ENCODE measurements around the gene UGT1A6.

Gene UGT1A6

DNA sequence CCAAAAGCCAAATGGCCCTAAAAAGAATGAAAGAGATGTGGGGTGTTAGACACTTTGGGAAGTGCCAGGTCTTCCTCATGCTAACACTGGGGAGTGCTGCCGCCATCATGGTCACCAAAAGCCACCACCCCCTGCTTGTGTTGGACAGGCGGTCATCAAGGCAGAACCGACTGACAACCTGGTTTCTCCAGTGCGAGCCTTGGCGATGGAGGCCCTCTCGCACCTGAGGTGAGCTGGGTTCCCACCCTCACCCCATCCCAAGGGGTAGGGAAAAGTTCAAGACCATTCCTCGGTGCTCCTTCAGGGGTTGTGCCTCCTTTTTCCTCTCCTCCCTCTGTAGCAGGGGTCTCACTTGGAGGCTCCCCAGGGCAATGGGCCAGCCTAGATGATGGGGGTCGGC is 119.0 kb downstream of the UGT1A6 start:
- Histone ChIP-seq H3K9me3 (ENCODE audit: severe bottlenecking) (no peaks in the 10 kb centered on the region), H3K4me1 (ENCODE audit: insufficient read depth, poor library complexity, severe bottlenecking) (no peaks in the 10 kb centered on the region), H3K27me3 (ENCODE audit: insufficient read depth, poor library complexity, severe bottlenecking) (no peaks in the 10 kb centered on the region), H3K4me3 (ENCODE audit: severe bottlenecking) (no peak overlapping the region), H3K36me3 (ENCODE audit: low read depth) (no peaks in the 10 kb centered on the region), H3K27ac (ENCODE audit: poor library complexity, severe bottlenecking) (no peak overlapping the region)
- peak; percentile 35 for DNase-seq (ENCODE audit: low spot score)
- ATAC-seq (ENCODE audit: low read depth), result no peak
- TF ChIP-seq, protein P1, sequence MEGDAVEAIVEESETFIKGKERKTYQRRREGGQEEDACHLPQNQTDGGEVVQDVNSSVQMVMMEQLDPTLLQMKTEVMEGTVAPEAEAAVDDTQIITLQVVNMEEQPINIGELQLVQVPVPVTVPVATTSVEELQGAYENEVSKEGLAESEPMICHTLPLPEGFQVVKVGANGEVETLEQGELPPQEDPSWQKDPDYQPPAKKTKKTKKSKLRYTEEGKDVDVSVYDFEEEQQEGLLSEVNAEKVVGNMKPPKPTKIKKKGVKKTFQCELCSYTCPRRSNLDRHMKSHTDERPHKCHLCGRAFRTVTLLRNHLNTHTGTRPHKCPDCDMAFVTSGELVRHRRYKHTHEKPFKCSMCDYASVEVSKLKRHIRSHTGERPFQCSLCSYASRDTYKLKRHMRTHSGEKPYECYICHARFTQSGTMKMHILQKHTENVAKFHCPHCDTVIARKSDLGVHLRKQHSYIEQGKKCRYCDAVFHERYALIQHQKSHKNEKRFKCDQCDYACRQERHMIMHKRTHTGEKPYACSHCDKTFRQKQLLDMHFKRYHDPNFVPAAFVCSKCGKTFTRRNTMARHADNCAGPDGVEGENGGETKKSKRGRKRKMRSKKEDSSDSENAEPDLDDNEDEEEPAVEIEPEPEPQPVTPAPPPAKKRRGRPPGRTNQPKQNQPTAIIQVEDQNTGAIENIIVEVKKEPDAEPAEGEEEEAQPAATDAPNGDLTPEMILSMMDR (IDR thresholded peaks at IDR 0.05; ENCODE audit: poor library complexity, severe bottlenecking), result no peak

DNA sequence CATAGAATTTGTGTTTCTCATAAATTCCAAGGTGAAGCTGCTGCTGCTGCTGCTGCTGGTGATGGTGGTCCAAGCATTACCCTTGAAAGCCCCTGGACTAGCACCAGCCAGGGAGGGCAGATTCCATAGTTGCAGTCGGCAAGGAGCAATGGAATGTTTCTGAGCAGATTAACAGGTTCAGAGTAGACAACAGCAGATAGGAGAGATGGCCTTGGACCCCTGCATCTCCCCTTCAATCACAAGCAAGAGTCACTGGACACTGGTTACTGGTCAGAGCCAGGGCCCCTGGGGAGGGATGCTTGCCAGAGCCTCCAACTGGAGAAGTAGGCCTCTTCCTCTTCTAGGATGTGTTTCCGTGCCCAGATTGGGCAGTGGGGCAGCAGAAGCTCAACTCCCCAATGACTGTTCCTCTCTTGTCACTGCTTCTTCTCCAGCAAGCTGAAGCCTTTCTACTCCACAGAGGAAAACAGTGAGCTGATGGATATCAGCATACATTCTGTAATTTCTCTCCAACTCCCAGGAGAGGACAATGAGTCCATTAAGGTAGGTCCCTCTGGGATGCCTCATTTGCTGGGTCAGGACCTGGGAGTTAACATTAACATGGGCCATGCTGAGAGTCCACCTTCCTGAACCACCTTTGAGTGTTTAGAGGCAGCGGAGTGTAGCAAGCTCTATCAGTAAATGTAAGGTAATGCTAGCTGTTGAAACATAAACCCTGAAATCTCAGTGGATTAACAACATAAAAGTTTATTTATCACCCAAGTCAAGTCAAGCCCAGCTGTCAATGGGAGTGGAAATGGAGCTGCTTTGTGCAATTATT is 120.8 kb downstream of the UGT1A6 start:
- DNase-seq (ENCODE audit: low spot score) (peak; percentile 18), ATAC-seq (ENCODE audit: low read depth) (no peak)
- H3K4me1 ChIP-seq (ENCODE audit: insufficient read depth, poor library complexity, severe bottlenecking), result no peaks in the 10 kb centered on the region
- H3K36me3 ChIP-seq (ENCODE audit: low read depth), result no peaks in the 10 kb centered on the region
- no peak overlapping the region for H3K27ac ChIP-seq (ENCODE audit: poor library complexity, severe bottlenecking)
- H3K4me3 ChIP-seq (ENCODE audit: severe bottlenecking), result no peak overlapping the region
- TF ChIP-seq, protein P1 (IDR thresholded peaks at IDR 0.05; ENCODE audit: poor library complexity, severe bottlenecking), result no peak
- no peaks in the 10 kb centered on the region for H3K9me3 ChIP-seq (ENCODE audit: severe bottlenecking)
- no peaks in the 10 kb centered on the region for H3K27me3 ChIP-seq (ENCODE audit: insufficient read depth, poor library complexity, severe bottlenecking)

DNA sequence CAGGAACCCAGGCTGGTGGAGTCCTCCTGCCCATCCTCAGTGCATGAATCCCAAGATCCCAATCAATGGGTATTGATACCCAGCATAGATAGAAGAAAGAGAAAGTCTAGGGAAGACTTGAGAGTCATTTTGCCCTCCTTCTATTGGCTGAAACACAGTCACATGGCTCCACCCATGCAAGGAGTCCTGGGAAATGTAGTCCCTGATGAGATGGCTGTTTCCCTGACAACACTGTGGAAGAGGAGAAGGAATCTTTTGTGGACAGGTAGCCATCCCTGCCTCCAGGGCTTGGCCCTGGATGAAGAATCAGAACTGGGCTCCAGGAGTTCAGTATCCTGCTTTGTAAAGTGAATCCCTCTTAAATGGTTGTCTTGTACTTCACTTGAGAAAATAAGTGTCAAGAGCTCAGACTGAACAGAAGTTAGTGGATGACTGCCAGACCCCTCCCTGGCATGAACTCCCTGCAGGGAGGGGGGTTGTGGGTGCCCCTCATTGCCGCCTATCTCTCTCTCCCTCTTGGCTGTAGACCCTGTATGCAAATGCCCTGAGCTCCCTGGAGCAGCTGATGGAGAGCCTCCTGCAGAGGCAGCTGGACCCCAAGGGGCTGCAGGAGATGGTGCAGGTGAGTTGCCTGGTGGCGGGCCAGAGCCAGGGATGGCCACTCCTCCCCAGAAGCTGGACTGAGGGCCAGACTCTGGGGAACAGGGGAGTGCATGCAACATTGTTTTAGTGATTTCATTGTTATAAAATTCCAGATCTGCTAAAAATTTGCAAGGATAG is 121.6 kb downstream of the UGT1A6 start:
- TF ChIP-seq, protein P1 (IDR thresholded peaks at IDR 0.05; ENCODE audit: poor library complexity, severe bottlenecking), result no peak
- peak; percentile 10 for DNase-seq (ENCODE audit: low spot score)
- no peaks in the 10 kb centered on the region for H3K36me3 ChIP-seq (ENCODE audit: low read depth)
- ATAC-seq (ENCODE audit: low read depth), result 0 out of 3 replicates have a peak, but pooled peaks have one; percentile 25
- no peak overlapping the region for H3K4me3 ChIP-seq (ENCODE audit: severe bottlenecking)
- H3K9me3 ChIP-seq (ENCODE audit: severe bottlenecking), result no peaks in the 10 kb centered on the region
- no peaks in the 10 kb centered on the region for H3K27me3 ChIP-seq (ENCODE audit: insufficient read depth, poor library complexity, severe bottlenecking)
- H3K4me1 ChIP-seq (ENCODE audit: insufficient read depth, poor library complexity, severe bottlenecking), result no peaks in the 10 kb centered on the region
- no peak overlapping the region for H3K27ac ChIP-seq (ENCODE audit: poor library complexity, severe bottlenecking)

DNA sequence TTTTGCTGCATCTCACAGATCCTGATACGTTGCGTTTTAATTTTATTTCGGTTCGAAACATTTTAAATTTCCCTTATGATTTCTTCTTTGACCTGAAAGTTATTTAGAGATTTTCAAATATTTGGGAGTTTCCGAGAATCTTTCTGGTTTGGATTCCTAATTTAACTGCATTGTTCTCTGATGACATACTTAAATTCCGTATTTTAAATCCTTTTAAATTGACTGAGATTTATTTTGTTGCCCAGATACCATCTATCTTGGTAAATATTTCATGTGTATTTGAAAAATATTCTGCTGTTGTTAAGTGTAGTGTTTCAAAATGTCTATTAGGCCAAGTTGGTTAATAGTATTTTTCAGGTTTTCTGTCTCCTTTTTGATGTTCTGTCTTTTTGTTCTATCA is 123.2 kb downstream of the UGT1A6 start:
- DNase-seq (ENCODE audit: low spot score), result no peak
- Histone ChIP-seq H3K27ac (ENCODE audit: poor library complexity, severe bottlenecking) (no peak overlapping the region), H3K27me3 (ENCODE audit: insufficient read depth, poor library complexity, severe bottlenecking) (no peaks in the 10 kb centered on the region), H3K4me1 (ENCODE audit: insufficient read depth, poor library complexity, severe bottlenecking) (no peaks in the 10 kb centered on the region), H3K36me3 (ENCODE audit: low read depth) (no peaks in the 10 kb centered on the region), H3K4me3 (ENCODE audit: severe bottlenecking) (no peak overlapping the region), H3K9me3 (ENCODE audit: severe bottlenecking) (no peaks in the 10 kb centered on the region)
- TF ChIP-seq, protein P1 (IDR thresholded peaks at IDR 0.05; ENCODE audit: poor library complexity, severe bottlenecking), result no peak
- ATAC-seq (ENCODE audit: low read depth), result no peak

All from RWPE2 (cell line).